HG02852 (cell line): ENCODE results near the gene RANBP10.

ENCODE experiments used
- ATAC-seq: cut with Tn5 transposase; IDR thresholded peaks from one replicate; pipeline ENCODE4 v1.9.1; 2021; ENCODE audit warnings: mild to moderate bottlenecking, moderate library complexity; ENCODE audit not compliant: unreplicated experiment

RANBP10 gene

DNA sequence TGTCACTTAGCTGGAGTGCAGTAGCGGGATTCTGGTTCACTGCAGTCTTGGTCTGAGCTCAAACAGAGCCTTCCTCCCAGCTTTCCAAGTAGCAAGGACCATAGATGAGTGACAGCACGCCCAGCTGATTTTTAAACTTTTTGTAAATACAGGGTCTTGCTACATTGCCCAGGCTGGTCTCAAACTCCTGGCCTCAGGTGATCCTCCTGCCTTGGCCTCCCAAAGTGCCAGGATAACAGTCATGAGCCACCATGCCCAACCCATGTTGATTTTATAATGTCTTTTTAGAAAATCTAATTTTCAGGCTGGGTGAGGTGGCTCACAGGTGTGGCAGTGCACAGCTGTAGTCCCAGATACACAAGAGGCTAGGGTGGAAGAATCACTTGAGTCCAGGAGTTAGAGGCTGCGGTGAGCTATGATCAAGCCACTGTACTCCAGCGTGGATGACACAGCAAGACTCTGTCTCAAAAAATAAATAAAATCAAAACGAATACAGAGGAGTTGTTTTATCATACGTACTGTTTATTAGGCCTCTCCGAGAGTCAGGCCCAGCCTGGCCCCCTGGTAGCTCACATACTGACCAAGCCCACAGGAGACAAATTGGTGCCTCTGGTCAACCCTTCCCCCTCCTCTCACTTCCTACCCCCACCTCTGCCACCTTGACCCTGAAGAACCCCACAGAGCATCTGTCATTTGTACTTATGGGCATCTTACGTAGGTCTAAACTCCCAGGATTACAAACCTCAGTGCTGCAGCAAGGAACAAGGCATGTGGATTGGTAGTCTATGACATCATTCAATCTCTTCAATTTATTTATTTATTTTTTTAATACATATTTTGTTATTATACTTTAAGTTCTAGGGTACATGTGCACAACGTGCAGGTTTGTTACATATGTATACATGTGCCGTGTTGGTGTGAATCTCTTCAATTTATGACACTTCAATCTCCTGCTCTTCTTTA is 126.1 kb downstream of the RANBP10 start:
- no peak for ATAC-seq

DNA sequence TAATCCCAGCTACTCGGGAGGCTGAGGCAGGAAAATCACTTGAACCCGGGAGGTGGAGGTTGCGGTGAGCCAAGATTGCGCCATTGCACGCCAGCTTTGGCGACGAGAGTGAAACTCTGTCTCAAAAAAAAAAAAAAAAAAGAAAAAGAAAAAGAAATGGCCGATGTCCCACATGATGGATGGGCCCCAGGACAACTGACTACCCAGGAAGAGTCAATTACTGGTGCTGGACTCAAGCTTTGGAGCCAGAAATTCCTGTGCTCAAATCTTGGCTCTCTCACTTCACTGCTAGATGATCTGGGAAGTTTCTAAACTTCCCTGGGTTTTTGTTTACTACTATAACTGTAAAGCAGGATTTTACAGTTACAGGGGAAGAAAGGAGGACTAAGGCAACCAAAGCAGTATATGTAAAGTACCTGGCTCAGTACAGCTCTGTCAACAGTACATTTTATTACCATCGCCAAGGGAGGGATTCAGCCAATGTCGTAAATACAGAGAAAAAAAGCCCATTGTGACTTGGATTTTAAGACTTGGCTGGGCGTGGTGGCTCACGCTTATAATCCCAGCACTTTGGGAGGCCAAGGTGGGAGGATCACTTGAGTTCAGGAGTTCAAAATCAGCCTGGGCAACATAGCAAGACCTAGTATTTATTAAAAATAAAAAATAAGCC is 127.9 kb downstream of the RANBP10 start:
- no peak for ATAC-seq

DNA sequence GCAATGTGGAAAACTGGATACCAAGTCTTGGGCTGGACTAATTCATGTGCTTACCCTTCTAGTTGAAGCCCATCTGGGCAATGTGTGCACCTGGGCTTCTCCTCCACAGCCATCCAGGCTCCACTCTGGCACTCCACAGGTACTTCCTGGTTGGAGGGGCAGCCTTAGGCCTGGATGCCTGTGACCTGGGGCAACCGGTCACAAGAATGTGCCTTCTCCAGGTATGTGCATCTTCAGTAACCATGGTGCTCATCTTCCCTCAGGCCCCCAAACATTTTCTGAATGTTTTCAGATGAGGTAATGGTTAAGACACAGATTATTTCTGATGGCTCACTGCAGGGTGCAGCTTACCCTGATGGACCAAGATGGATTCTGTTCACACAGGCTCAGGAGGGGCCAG is 128.6 kb downstream of the RANBP10 start:
- no peak for ATAC-seq

DNA sequence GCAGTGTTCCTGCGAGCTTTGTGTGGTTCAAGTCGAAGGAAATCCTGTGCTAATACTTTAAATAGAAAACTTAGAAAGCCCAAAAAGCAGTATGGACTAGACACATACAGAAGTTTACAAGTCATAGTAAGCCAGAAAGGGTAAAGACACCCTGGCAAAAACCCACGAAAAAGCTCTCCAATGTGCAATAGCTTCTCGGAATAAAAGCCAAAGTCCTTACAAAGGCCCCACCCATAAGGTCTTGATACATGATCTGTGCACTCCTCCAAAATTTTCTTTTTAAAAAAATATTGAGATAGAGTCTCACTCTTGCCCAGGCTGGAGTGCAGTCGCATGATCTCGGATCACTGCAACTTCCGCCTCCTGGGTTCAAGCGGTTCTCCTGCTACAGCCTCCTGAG is 129.4 kb downstream of the RANBP10 start:
- ATAC-seq: no peak

DNA sequence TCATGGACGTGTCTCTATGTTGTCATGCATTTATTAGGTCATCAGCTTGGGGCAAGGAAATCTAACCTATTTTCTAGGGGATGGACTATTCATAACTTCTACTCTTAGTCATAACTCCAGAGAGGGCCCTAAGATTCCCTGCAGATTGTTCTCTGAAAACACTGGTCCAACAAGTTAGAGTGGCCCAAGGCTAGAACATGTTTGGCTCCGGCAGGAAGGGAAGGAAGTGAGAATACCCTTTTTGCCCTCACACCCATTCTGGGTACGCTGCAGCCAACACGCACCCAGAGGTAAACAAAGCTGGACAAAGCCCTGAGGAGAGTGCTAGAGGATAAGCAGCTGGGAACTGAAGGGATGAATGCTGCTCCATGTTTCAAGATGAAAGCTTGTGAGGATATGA is 129.8 kb downstream of the RANBP10 start:
- no peak for ATAC-seq

DNA sequence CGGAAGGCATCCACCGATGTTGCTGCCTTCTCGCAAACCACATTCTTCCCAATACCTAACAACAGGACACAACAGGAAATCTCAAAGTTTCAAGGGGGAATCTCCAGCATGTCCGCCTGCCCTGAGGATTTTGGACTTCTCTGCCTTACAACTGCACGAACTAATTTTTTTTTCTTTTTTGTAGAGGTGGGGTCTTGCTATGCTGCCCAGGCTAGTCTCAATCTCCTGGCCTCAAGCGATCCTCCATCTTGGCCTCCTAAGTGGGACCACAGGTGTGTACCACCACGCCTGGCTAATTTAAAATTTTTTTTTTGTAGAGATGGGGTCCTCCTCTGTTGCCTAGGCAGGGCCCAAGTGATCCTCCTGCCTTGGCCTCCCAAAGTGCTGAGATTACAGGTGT is 130.4 kb downstream of the RANBP10 start:
- ATAC-seq: no peak

DNA sequence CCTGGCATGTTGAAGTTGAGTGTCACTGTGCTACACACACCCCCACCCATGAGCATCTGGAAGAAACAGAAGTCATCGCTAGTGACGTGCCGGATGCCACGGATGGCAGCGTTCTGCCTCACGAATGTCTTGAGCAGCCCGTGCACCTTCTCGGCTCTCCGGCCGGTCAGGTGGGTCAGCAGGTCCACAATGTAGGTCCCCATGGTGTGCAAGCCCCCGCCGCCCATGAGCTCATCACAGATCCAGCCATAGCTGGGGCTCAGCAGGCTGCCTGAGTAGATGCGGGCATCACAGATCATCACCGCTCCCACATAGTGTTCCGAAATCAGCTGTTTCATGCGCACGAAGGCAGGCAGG is 130.8 kb downstream of the RANBP10 start:
- no peak for ATAC-seq

DNA sequence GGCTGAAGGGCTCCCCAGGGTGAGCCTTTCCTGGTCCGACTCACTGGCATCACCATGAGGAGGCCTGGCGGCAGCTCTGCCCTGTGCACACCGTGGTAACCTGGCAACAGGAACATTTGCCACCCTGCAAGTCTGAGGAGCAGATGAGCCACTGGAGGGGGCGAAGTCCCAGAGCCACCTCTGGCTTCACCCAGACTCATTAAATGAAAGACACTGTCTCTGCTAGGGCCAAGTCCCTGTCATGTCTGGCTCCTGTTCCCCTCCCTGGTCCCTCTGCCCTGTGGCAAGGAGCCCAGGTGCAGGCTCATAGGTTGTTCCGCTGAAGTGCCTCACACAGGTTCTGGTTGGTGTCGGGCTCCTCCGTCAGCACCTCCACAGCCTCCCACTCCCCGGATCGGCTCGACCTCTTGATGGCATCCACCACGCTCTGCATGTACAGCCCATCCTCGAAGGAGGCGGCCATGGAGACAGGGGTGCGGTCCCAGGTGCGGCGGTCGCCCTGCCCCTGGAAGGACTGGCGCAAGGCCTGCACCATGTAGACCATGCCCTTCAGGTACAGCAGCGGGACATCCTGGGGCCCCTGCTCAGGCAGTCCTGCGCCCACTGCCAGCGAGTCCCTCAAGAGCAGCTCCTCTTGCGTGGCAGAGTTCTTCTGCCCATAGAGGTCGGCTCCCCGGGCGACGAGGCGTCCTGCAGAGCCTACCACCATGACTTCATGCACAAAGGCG is 131.3 kb downstream of the RANBP10 start:
- no peak for ATAC-seq

DNA sequence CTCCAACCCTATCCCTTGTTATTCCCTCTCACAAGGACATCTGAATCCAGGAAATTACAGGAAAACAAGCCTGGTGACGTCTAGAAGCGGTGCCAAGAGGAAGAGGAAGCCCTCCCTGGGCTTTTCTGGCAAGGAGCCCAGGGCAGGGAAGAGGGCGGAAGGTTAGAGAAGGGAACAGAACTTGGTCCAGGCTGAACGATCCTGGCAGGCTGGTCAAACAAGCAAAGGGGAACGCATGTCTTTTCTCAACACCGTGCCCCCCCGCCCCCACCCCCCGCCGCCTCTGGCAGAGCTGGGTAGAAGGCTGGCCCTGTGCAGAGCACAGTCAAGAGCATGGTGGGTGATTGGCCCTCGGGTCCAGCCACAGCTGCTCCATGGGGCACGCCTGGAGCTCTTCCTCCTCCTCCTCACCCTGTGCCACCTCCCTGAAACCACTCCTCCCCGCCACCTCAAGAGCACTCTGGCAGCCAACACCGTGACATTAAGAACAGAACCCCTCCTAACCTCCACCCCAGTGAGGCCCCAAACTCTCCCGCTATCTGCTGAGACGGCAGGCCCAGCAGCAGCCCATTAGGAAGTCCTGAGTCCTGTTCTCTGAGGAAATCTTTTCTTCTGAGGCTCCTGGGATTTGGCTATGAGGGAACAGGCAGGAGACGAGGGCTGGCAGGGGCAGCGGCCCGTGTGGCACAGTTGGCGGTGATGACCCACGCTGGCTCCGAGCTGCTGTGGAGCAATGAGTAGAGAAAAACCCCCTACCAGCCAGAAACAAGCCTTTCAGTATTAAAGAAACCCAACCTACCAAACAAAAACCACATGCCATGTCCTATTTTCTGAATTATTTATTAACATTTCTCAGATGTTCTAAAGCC is 132.4 kb downstream of the RANBP10 start:
- no peak for ATAC-seq
